ENCODE measurements around the gene ZNF571. TPM values are rescaled to one million over a fixed set of nuclear protein-coding genes. Genes with fewer than 3 reads are reported as not detected.

ZNF571 gene
- 0.59 and 1.2 TPM in 2 replicates for total RNA-seq

DNA sequence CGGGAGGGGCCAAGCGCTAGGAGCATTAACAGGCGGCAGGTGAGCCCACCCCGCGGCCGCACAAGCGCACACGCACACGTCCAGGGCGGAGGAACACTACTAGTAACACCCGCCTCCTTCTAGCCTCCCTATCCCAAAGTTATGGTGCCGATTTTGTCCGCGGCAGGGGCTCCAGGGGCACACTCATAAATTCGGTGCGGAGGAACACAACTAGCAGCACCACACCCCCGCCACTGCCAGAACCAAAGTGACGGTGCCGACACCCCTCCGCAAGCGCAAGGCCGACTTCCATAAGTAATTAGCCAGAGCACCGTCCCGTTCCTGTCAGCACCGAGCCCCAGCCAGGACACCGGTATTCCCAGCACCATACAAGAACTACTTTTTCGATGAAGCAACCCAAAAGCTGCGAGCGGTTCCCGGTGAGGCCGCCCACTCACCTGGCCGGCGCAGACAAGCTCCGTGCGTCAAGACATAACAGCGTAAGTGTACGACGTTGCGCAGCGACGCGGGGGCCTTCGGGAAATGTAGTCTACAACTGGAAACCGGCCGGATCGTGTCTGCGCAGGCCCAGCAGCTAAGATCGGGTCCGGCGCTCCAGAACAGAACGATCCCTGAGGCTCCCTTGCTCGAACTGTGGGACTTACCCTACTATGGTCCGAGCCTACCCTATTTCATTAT lies at the start of gene ZNF571, which contains the start of gene ZNF540:
Gene ZNF571 (minus strand): TSS at position 489 of the 678 bp plus-strand sequence. CDS start 8,116 bp downstream, outside the sequence.
Gene ZNF540 (plus strand): TSS at position 573 of the 678 bp plus-strand sequence. CDS start 3,572 bp downstream, outside the sequence.
- intact Hi-C loops (cut with micrococcal nuclease): loop anchor here (1.0 to 5.0 kb wide), 14 partner anchors 61 to 1467 kb away; partner anchors contain the start of genes ZFP30, ZFP82, ZNF345 and ZNF420

DNA sequence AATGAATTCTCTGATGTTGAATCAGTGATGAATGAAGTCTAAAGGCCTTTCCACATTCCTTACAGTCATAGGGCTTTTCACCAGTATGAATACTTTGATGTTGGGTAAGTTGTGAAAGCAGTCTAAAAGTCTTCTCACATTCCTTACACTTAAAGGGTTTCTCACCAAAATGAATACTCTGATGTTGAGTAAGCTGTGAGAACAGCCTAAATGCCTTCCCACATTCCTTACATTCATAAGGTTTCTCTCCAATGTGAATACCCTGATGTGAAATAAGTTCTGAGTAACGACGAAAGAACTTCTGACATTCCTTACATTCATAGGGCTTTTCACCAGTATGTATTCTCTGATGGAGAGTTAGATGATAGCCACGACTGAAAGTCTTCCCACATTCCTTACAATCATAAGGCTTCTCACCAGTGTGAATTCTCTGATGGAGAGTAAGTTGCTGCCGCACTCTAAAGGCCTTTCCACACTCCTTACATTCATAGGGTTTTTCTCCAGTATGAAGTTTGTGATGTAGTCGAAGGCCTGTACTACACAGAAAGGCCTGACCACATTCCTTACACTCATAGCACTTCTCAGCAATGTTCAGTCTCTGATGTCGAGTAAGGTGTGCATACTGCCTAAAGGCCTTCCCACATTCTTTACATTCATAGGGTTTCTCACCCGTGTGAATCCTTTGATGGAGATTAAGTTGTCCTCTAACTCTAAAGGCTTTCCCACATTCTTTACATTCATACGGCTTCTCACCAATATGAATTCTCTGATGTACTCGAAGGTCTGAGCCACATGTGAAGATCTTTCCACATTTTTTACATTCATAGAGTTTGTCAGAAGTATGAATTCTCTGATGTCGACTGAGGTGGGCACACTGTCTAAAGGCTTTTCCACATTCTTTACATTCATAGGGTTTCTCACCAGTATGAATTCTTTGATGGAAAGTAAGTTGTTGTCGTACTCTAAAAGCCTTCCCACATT lies 40.8 kb upstream of the ZNF571 start:
- intact Hi-C loops (cut with micrococcal nuclease): no loop called here

DNA sequence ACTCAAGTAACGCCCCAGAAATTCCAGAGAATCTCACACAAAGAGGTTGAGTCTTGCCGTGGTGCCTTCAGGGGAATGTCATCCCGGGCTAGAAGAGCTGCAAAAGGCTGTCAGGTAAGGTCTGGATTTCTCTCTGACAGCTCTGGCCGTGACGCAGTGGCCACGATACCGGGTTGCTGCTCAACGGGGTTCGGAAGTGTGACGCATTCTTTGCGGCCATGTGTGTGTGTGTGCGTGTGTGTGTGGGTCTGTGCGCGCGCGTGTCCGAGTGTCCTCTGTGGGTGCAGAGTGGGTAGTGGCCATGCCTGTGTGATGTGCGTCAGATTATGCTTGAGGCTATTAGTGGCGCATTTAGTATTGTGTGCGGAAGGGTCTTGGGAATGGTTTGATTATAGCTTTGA lies 390 bp upstream of the ZNF571 start:
- intact Hi-C loops (cut with micrococcal nuclease): loop anchor here (1.0 to 5.0 kb wide), 14 partner anchors 60 to 1468 kb away; partner anchors contain the start of genes ZFP30, ZFP82, ZNF345 and ZNF420

DNA sequence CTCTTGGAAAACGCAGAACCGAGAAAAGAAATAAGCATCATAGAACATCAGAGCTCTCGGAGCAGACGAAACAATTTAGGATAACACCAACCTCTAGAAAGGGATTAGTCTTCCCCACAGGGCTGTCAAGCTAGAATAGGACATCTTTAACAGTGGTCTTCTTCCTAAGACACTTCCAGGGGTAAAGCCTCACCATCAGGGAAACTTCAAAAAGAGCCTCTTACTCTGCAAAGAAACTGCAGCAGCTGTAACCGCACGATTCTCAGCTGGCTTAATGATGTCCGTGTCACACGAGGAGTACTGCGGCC lies 642 bp downstream of the ZNF571 start:
- intact Hi-C loops (cut with micrococcal nuclease): loop anchor here (1.0 to 5.0 kb wide), 14 partner anchors 61 to 1467 kb away; partner anchors contain the start of genes ZFP30, ZFP82, ZNF345 and ZNF420

DNA sequence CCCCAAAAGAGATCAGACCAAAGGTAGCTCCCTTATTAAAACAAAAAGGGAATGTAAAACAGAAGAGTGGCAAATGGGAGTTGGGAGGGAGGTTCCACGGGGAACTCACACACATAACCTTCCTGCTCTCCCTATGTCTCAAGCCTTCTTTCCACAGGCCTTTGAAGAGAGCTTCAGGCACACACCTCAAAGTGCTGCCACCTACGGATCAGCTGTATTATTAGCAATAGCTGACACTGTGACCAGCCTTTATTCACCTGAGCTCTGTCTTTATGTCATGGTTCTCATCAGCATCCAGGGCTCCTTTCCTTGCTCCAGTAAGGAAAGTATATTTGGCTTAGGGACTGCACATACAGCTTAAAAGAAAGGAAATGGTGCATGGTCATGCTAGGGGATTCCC lies 11.3 kb downstream of the ZNF571 start:
- intact Hi-C loops (cut with micrococcal nuclease): no loop called here

DNA sequence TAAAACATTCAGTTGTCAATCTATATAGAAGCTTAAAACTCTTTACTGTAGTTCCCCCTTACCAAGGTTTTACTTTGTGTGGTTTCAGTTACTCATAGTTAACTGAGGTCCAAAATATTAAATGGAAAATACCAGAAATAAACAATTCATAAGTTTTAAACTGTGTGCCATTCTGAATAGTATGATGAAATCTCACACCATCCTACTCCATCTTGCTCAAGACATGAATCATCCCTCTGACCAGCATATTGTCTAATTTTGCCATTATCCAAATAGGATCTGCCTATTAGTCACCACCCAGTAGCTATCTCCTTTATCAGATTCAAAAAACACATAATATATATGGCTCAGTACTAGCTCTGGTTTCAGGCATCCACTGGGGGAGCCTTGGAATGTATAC lies 22.4 kb downstream of the ZNF571 start:
- intact Hi-C loops (cut with micrococcal nuclease): no loop called here

DNA sequence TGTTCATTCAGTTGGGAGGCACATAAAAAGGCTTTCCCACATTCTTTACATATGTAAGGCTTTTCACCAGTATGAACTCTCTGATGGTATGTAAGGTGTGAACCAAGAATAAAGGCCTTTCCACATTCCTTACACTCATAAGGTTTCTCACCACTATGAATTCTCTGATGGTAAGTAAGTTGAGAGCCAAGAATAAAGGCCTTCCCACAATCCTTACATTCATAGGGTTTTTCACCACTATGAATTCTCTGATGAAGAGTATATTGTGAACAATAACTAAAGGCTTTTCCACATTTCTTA lies 29.3 kb downstream of the ZNF571 start:
- intact Hi-C loops (cut with micrococcal nuclease): no loop called here

DNA sequence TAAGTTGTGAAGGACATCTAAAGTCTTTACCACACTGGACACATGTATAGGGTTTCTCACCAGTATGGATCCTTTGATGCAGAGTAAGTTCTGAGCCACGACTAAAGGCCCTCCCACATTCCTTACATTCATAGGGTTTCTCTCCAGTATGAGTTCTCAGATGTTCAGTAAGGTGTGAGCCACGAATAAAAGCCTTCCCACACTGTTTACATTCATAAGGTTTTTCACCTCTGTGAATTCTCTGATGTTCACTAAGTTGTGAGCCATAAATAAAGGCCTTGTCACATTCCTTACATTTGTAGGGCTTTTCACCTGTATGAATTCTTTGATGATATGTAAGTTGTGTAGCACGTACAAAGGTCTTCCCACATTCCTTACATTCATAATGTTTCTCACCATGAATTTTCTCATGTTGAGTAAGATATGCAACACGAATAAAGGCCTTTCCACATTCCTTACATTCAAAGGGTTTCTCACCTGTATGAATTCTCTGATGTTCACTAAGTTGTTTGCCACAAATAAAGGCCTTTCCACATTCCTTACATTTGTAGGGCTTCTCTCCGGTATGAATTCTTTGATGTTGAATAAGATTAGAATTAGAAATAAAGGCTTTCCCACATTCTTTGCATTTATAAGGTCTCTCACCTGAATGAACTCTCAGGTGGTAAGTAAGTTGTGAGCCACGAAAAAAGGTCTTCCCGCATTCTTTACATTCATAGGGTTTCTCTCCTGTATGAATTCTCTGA lies 29.8 kb downstream of the ZNF571 start:
- intact Hi-C loops (cut with micrococcal nuclease): no loop called here

DNA sequence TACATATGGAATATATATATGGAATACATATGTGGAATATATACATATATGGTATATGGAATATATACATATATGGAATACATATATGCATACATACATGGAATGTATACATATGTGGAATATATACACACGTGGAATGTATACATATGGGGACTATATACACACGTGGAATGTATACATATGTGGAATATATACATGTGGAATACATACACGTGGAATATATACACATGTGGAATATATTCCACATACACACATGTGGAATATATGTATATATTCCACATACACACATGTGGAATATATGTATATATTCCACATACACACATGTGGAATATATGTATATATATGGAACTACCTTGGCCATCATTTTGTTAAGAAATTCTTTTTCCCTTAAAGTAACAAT lies 31.1 kb downstream of the ZNF571 start:
- intact Hi-C loops (cut with micrococcal nuclease): no loop called here

DNA sequence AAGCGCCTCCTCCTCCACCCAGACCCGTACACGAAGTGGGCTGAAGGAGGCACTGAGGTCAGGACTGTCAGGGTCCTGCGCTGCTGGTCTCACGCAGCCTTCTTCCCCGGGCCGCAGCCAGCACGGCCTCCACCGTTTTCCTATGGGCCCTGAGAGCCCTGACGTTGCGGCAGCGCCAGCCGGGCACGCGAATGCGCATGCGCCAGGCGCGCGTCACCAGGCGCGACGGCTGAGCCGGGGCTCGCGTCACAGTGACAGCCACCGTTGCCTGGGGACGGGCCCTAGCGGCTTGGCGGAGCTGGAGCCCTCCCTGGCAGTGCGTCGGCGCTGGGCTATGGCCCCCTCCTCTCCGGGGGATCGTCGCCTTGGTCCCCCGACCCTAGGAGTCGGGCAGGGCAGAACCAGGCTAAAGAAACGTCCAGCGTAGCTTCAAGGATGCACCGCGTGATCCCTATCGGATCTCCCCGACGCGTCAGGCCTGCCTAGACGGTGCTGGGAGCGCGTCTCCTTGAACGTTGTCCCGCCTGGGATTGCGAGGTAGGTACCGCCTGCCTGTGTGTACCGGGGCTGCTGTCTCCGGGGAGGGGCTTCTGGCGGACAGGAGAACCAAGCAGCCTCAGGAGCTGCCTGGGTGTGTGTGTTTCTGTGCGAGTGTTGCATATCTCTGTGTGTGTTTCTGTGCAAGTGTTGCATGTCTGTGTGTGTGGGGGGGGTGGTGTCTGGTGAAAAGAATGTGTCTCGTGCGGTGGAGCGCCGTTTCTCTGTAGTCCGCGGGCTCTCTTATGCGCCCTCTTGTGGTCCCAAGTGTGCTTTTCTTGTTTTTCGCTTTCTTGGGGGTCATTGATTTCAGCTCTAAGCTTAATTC lies 43.2 kb downstream of the ZNF571 start:
- intact Hi-C loops (cut with micrococcal nuclease): loop anchor here (1.0 to 10.0 kb wide), 3 partner anchors 82 to 237 kb away; partner anchors contain the start of genes ZNF527 and ZNF570

DNA sequence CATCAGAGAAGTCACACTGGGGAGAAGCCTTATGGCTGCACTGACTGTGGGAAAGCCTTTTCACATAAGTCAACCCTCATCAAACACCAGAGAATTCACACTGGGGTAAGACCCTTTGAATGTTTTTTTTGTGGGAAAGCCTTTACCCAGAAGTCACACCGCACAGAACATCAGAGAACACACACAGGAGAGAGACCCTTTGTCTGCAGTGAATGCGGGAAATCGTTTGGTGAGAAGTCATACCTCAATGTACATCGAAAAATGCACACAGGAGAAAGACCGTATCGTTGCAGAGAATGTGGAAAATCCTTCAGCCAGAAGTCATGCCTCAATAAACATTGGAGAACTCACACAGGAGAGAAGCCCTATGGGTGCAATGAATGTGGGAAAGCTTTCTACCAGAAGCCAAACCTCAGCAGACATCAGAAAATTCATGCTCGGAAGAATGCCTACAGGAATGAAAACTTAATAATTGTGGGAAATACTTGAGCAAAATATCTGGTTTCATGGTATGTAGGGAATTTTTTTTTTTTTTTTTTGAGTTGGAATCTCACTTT lies 57.1 kb downstream of the ZNF571 start:
- intact Hi-C loops (cut with micrococcal nuclease): no loop called here

DNA sequence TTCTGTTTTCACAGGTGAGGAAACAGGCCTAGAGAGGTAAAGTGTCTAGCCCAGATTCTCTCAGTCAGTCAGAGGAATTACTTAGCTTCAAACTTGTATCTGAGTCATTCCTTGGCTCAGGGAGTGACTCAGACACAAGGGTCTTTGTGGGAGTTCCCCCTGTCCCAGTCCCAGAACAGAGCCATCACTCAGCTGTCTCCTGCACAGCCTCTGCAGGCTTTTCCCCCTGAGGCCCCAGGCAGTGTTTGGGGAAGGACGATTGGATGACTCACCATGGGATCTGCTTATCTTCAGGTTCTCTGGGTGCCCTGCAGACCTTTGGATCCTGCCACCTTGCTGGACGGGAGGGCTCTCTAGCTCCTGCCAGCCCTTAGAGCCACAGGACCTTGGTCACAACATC lies 74.7 kb downstream of the ZNF571 start:
- intact Hi-C loops (cut with micrococcal nuclease): no loop called here

Other genes with a start within 250 kb of the ZNF571 start
- 5.3 and 5.4 TPM in 2 replicates for gene ZNF527, start 223.7 kb downstream of the ZNF571 start, total RNA-seq
- gene ZNF569, start 127.3 kb downstream of the ZNF571 start, total RNA-seq: 4.4 and 6.1 TPM in 2 replicates
- 4.2 and 5.6 TPM in 2 replicates for gene ZNF570, start 125.4 kb downstream of the ZNF571 start, total RNA-seq
- gene ZNF793, start 87.9 kb downstream of the ZNF571 start, total RNA-seq: 0.88 and 1.4 TPM in 2 replicates
- gene ZNF540, start 84 bp upstream of the ZNF571 start, total RNA-seq: 0.44 and 0.93 TPM in 2 replicates
- 9.6 and 11.6 TPM in 2 replicates for gene ZFP30, start 60.7 kb upstream of the ZNF571 start, total RNA-seq
- 2.1 and 2.2 TPM in 2 replicates for gene ZNF607, start 125.0 kb upstream of the ZNF571 start, total RNA-seq
- 6.3 and 9.2 TPM in 2 replicates for gene ZNF573, start 184.8 kb upstream of the ZNF571 start, total RNA-seq